Esophagus muscularis mucosa (tissue), 4 donors: ENCODE results near the gene PARP3. TPM values are rescaled to one million over a fixed set of nuclear protein-coding genes. Genes with fewer than 3 reads are reported as not detected.
"Not testable (repeated sequence)": the region's sequence is repeated elsewhere in the genome, so short reads cannot be mapped to it uniquely, and the experiment has no call there.

Source experiments
- DNase-seq: peaks from one replicate; pipeline ENCODE4 v3.0.0-alpha.2; 2017; ENCODE audit errors: extremely low spot score
- H3K27ac ChIP-seq, 4 donors: fragments of 200-600 bp; sonication (generic); replicated peaks in 1 of 4; 1 replicate in 3 of 4; 2 replicates in 1 of 4; pipeline ENCODE4 v1.5.1; 2016 to 2019; ENCODE audit warnings: mild to moderate bottlenecking in 1 of 4
- H3K27me3 ChIP-seq, 4 donors: fragments of 200-600 bp; sonication (generic); one replicate each; pipeline versions ENCODE4 v1.5.1 to v1.6.0; 2016 to 2019
- H3K36me3 ChIP-seq, 4 donors: fragments of 200-600 bp; sonication (generic); one replicate each; pipeline ENCODE4 v1.5.1; 2016 to 2019
- H3K4me1 ChIP-seq, 4 donors: fragments of 200-600 bp; sonication (generic); one replicate each; pipeline ENCODE4 v1.5.1; 2016 to 2019
- H3K4me3 ChIP-seq, 4 donors: fragments of 200-600 bp; sonication (generic); 1 replicate in 2 of 4; 2 replicates in 2 of 4; pipeline ENCODE4 v1.5.1; 2016 to 2019; ENCODE audit warnings: mild to moderate bottlenecking in 4 of 4, moderate library complexity in 1 of 4
- H3K9me3 ChIP-seq, 4 donors: fragments of 200-600 bp; sonication (generic); 1 replicate in 3 of 4; 2 replicates in 1 of 4; pipeline ENCODE4 v1.5.1; 2016 to 2019
- CTCF ChIP-seq, 3 experiments: fragments of 200-600 bp in 2 of 3; fragments of 450-650 bp in 1 of 3; sonication (generic) in 2 of 3; IDR thresholded peaks; one replicate each; pipeline ENCODE4 v1.5.1; 2017 to 2019; ENCODE audit warnings: antibody characterized with exemption in 3 of 3, mild to moderate bottlenecking in 2 of 3, moderate library complexity in 1 of 3
- EP300 ChIP-seq: sonication (generic); formaldehyde crosslinking; IDR thresholded peaks from one replicate; pipeline ENCODE4 v1.6.1; 2017; ENCODE audit warnings: antibody characterized with exemption
- POLR2A ChIP-seq: fragments of 450-650 bp; IDR thresholded peaks from one replicate; pipeline ENCODE4 v1.6.1; 2017; ENCODE audit warnings: antibody characterized with exemption, moderate library complexity, mild to moderate bottlenecking, low read depth
- POLR2AphosphoS5 ChIP-seq, 2 donors: sonication (generic); formaldehyde crosslinking; IDR thresholded peaks; one replicate each; pipeline ENCODE4 v1.6.1; 2017; ENCODE audit warnings: antibody characterized with exemption in 2 of 2
- WGBS: methylation state at CpG from one replicate; pipeline ENCODE4 v1.1.5; 2018; 5-methylcytosine and 5-hydroxymethylcytosine counted together
- intact Hi-C: fragments of 100-400 bp; cut with DNase I; formaldehyde crosslinking; loops from one replicate; pipeline ENCODE4 v1.15.1; 2023
- total RNA-seq, 4 donors: library from RNA; depleted of rRNA; stranded (reverse); fragments of >200 nt; gene quantifications; one replicate each; pipeline versions ENCODE4 v1.1.0 to v1.2.1, GENCODE V29; 2016

Gene PARP3
- total RNA-seq, 4 donors from 2014 or later: 22.9 to 37.9 (median 30.1) TPM

GRCh38 chr3:51992017-51992682 lies 50.0 kb downstream of the PARP3 start:
- Histone ChIP-seq H3K27me3 (peaks cover 0 to 5% (median 0%) of the 10 kb centered on the region in 4 donors), H3K27ac (no peak overlapping the region), H3K4me3 (no peak overlapping the region), H3K9me3 (no peaks in the 10 kb centered on the region), H3K36me3 (peaks cover 23 to 46% (median 36%) of the 10 kb centered on the region in 4 donors), H3K4me1 (peaks cover 17 to 63% (median 48%) of the 10 kb centered on the region in 4 donors)
- DNase-seq: no peak
- TF ChIP-seq POLR2AphosphoS5 (IDR thresholded peaks at IDR 0.05) (no peak), CTCF (IDR thresholded peaks at IDR 0.05) (no peak), POLR2A (no peak), EP300 (no peak)
- intact Hi-C loops: no loop called here
- 83% methylated on average over 3 of the region's 3 CpGs for WGBS

- 97% methylated on average over 6 of the region's 13 CpGs for WGBS
- peaks cover 17 to 63% (median 48%) of the 10 kb centered on the region in 4 donors for H3K4me1 ChIP-seq
- peaks cover 0 to 13% (median 0%) of the 10 kb centered on the region in 4 donors for H3K27me3 ChIP-seq
- intact Hi-C loops, DNase-seq, H3K27ac ChIP-seq, H3K9me3 ChIP-seq, H3K4me3 ChIP-seq: not testable (repeated sequence)
- H3K36me3 ChIP-seq: peaks cover 23 to 39% (median 36%) of the 10 kb centered on the region in 4 donors
Measured at GRCh38 chr3:51993657-51994056, 51.5 kb downstream of the PARP3 start.

GRCh38 chr3:51994530-51994929 lies 52.4 kb downstream of the PARP3 start:
- peaks cover 0 to 21% (median 0%) of the 10 kb centered on the region in 4 donors for H3K27me3 ChIP-seq
- peaks cover 23 to 39% (median 36%) of the 10 kb centered on the region in 4 donors for H3K36me3 ChIP-seq
- intact Hi-C loops: no loop called here
- H3K4me3 ChIP-seq: peak overlapping the region; percentile 59 to 87 (median 70)
- WGBS: 74% methylated on average over 2 of the region's 2 CpGs
- peak overlapping the region; percentile 21 to 88 (median 84) for H3K27ac ChIP-seq
- H3K4me1 ChIP-seq: peaks cover 15 to 58% (median 41%) of the 10 kb centered on the region in 4 donors
- TF ChIP-seq EP300 (no peak), CTCF (IDR thresholded peaks at IDR 0.05) (no peak), POLR2A (no peak), POLR2AphosphoS5 (IDR thresholded peaks at IDR 0.05) (no peak)
- no peak for DNase-seq
- H3K9me3 ChIP-seq: no peaks in the 10 kb centered on the region

- DNase-seq: peak; percentile 97
- under 1% methylated on average over 21 of the region's 40 CpGs for WGBS
- TF ChIP-seq POLR2A: peak; percentile 69
- no peak for TF ChIP-seq EP300
- TF ChIP-seq CTCF (IDR thresholded peaks at IDR 0.05): peak; percentile 9 to 58 (median 55)
- TF ChIP-seq POLR2AphosphoS5 (IDR thresholded peaks at IDR 0.05): peak; percentile 92 to 97
- Histone ChIP-seq H3K36me3 (peaks cover 23 to 39% (median 36%) of the 10 kb centered on the region in 4 donors), H3K4me3 (peak within 1 kb of the TSS; percentile 59 to 87 (median 70)), H3K9me3 (no peaks in the 10 kb centered on the region), H3K27ac (peak within 1 kb of the TSS; percentile 78 to 88 (median 84)), H3K27me3 (peaks cover 0 to 27% (median 0%) of the 10 kb centered on the region in 4 donors), H3K4me1 (peaks cover 12 to 47% (median 32%) of the 10 kb centered on the region in 4 donors)
- intact Hi-C loops: loop anchor here (1.0 kb wide), 1 partner anchor 53 kb away; the partner anchor contains the start of gene PARP3
Measured at GRCh38 chr3:51995346-51996163, 53.4 kb downstream of the PARP3 start, which contains the start of gene RPL29. Gene RPL29 (minus strand): TSS chr3:51995895. CDS start chr3:51995461, 434 bp downstream.

- DNase-seq: no peak
- Histone ChIP-seq H3K9me3 (no peaks in the 10 kb centered on the region), H3K4me3 (no peak overlapping the region), H3K36me3 (peaks cover 23 to 28% (median 28%) of the 10 kb centered on the region in 4 donors), H3K4me1 (peaks cover 12 to 42% (median 37%) of the 10 kb centered on the region in 4 donors), H3K27ac (no peak overlapping the region), H3K27me3 (peaks cover 0 to 31% (median 0%) of the 10 kb centered on the region in 4 donors)
- TF ChIP-seq POLR2A (no peak), CTCF (IDR thresholded peaks at IDR 0.05) (no peak), POLR2AphosphoS5 (IDR thresholded peaks at IDR 0.05) (no peak), EP300 (no peak)
- intact Hi-C loops: no loop called here
- 58% methylated on average over 2 of the region's 2 CpGs for WGBS
Measured at GRCh38 chr3:51997172-51997571, 55.0 kb downstream of the PARP3 start.
